PC-9 (cell line): ENCODE results near the gene SPI1. TPM values are rescaled to one million over a fixed set of nuclear protein-coding genes. Genes with fewer than 3 reads are reported as not detected.
A peak's percentile ranks its signal among the peaks of the same experiment; 100 is the strongest.

Experiments
- BruUV-seq: library from RNA; stranded (reverse); fragments of 400-500 nt; replicated peaks from 2 replicates; lab custom pipeline; 2021; lab: Mats Ljungman, UMichigan
- CTCF ChIA-PET: fragments of 300-600 bp; sonication (Branson Sonifier 250); formaldehyde crosslinking; loops from one replicate; lab custom pipeline; 2022; ENCODE audit warnings: antibody characterized with exemption; lab: Charles Lee
- POLR2A ChIA-PET: fragments of 300-600 bp; sonication (Branson Sonifier 250); formaldehyde crosslinking; loops from one replicate; lab custom pipeline; 2022; ENCODE audit warnings: antibody characterized with exemption; ENCODE audit not compliant: unreplicated experiment; lab: Charles Lee
- DNase-seq, 2 experiments: peaks; one replicate each; pipeline versions ENCODE4 v3.0.0 to v3.0.0-alpha.2; 2015 to 2022; ENCODE audit warnings: mixed read lengths in 1 of 2
- H2AFZ ChIP-seq: fragments of 200-600 bp; sonication (generic); 2 replicates; pipeline ENCODE4 v1.8.1; 2017; ENCODE audit warnings: antibody characterized with exemption
- H3F3A ChIP-seq: fragments of 200-600 bp; sonication (generic); 2 replicates; pipeline ENCODE4 v1.8.1; 2017; ENCODE audit warnings: antibody characterized with exemption, mild to moderate bottlenecking, low read depth; ENCODE audit not compliant: insufficient read depth
- H3K27ac ChIP-seq: fragments of 200-600 bp; sonication (generic); 2 replicates; pipeline ENCODE4 v1.6.1; 2016; ENCODE audit warnings: mixed run types
- H3K27me3 ChIP-seq: fragments of 200-600 bp; sonication (generic); 2 replicates; pipeline ENCODE4 v1.6.1; 2016; ENCODE audit warnings: low read depth, mixed run types; ENCODE audit not compliant: insufficient read depth
- H3K36me3 ChIP-seq: fragments of 200-600 bp; sonication (generic); 2 replicates; pipeline ENCODE4 v1.6.1; 2016; ENCODE audit warnings: low read depth, mixed run types
- H3K4me1 ChIP-seq: fragments of 200-600 bp; sonication (generic); replicated peaks from 2 replicates; pipeline ENCODE4 v1.6.1; 2016; ENCODE audit warnings: mixed run types; ENCODE audit not compliant: insufficient read depth
- H3K4me2 ChIP-seq: fragments of 200-600 bp; sonication (generic); 2 replicates; pipeline ENCODE4 v1.6.1; 2017; ENCODE audit warnings: mixed run types
- H3K4me3 ChIP-seq: fragments of 200-600 bp; sonication (generic); 2 replicates; pipeline ENCODE4 v1.6.1; 2016; ENCODE audit warnings: mixed run types
- H3K79me2 ChIP-seq: fragments of 200-600 bp; sonication (generic); 2 replicates; pipeline ENCODE4 v1.6.1; 2017; ENCODE audit warnings: low read depth, mixed run types
- H3K9me2 ChIP-seq: fragments of 200-600 bp; sonication (generic); 2 replicates; pipeline ENCODE4 v1.8.1; 2017; ENCODE audit warnings: mild to moderate bottlenecking; ENCODE audit not compliant: insufficient read depth
- H3K9me3 ChIP-seq: fragments of 200-600 bp; sonication (generic); 2 replicates; pipeline ENCODE4 v1.8.1; 2016; ENCODE audit warnings: low read depth; ENCODE audit not compliant: insufficient read depth
- H4K20me1 ChIP-seq: fragments of 200-600 bp; sonication (generic); 2 replicates; pipeline ENCODE4 v1.8.1; 2017; ENCODE audit not compliant: insufficient read depth
- EZH2 ChIP-seq: fragments of 200-600 bp; sonication (generic); IDR thresholded peaks from 2 replicates; pipeline ENCODE4 v1.8.0; 2017; ENCODE audit warnings: antibody characterized with exemption, low read depth
- intact Hi-C: fragments of 100-400 bp; cut with micrococcal nuclease; formaldehyde crosslinking; loops from one replicate; pipeline ENCODE4 v1.10.0; 2022; ENCODE audit not compliant: unreplicated experiment
- total RNA-seq: library from RNA; stranded (reverse); gene quantifications from 2 replicates; pipeline ENCODE4 v1.2.3, GENCODE V29; 2021
- TF ChIP-seq, protein P1 (sequence below): fragments of 200-600 bp; sonication (generic); conservative IDR thresholded peaks from 2 replicates; pipeline ENCODE4 v1.6.1; 2017; ENCODE audit warnings: mixed run types, antibody characterized with exemption, mild to moderate bottlenecking, moderate library complexity

The SPI1 gene
- total RNA-seq, 1 experiment from 2014 or later = not detected

- CTCF ChIA-PET = no interaction called here
These were observed 47.3 kb upstream of the SPI1 start for GRCh38 chr11:47425611-47426010.

DNA sequence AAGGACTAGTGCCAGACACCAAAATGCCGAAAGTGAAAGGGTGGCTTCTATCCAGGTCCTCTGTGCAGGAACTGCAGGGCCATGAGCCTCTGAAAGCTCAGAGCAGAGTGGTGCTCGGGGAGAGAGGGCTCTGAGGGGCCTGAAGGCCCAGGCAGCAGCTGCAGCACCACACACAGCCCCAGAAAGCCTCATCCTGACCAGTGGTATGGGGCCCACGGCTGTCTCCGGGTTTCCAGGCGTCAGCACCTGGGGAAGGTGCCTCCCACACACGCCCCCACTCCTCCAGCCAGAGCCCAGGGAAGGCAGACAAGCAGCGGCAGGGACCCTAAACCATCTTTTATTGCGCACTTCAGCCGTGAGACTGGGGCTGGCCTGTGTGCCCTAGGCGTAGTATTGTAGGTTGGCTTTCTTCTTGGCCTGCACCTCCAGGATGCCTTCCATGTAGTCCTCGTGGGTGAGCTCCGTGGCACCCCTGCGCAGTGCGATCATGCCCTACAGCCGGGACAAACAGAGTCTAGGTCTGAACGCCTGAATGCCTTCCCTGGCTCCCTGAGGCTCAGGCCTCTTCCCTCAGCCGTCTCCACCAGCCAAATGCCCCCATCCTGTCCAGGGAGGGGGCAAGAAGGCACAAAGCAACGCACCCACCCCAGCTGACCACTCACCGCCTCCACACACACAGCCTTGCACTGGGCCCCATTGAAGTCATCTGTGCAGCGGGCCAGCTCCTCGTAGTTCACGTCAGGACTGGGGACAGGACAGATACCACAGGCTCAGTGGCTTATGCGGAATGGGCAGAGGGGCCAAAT, 40.3 kb upstream of the SPI1 start:
- DNase-seq = no peak
- peaks cover 3% of the 10 kb centered on the region; the same call in 1 of the 2 replicates for H3K79me2 ChIP-seq
- CTCF ChIA-PET = interaction anchor here (0.6 kb wide), 1 partner anchor 36 kb away, joined by 12 read pairs; no protein-coding TSS in a partner anchor
- intact Hi-C loops = no loop called here
- H3K9me2 ChIP-seq = no peaks in the 10 kb centered on the region
- no peak overlapping the region for H3K27ac ChIP-seq
- H3F3A ChIP-seq = peaks cover 46% of the 10 kb centered on the region; the same call in 1 of the 2 replicates
- no peaks in the 10 kb centered on the region; the same call in 1 of the 2 replicates for H4K20me1 ChIP-seq
- TF ChIP-seq EZH2 = no peak
- TF ChIP-seq, protein P1, sequence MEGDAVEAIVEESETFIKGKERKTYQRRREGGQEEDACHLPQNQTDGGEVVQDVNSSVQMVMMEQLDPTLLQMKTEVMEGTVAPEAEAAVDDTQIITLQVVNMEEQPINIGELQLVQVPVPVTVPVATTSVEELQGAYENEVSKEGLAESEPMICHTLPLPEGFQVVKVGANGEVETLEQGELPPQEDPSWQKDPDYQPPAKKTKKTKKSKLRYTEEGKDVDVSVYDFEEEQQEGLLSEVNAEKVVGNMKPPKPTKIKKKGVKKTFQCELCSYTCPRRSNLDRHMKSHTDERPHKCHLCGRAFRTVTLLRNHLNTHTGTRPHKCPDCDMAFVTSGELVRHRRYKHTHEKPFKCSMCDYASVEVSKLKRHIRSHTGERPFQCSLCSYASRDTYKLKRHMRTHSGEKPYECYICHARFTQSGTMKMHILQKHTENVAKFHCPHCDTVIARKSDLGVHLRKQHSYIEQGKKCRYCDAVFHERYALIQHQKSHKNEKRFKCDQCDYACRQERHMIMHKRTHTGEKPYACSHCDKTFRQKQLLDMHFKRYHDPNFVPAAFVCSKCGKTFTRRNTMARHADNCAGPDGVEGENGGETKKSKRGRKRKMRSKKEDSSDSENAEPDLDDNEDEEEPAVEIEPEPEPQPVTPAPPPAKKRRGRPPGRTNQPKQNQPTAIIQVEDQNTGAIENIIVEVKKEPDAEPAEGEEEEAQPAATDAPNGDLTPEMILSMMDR = no peak
- peaks cover 16% of the 10 kb centered on the region; the same call in 1 of the 2 replicates for H3K36me3 ChIP-seq
- H2AFZ ChIP-seq = no peak overlapping the region
- peaks cover 17% of the 10 kb centered on the region for H3K4me1 ChIP-seq
- no peaks in the 10 kb centered on the region for H3K9me3 ChIP-seq
- POLR2A ChIA-PET = interaction anchor here (0.5 kb wide), 1 partner anchor 116 kb away, joined by 6 read pairs; no protein-coding TSS in a partner anchor
- no TSS peak for BruUV-seq
- no peaks in the 10 kb centered on the region for H3K27me3 ChIP-seq
- H3K4me3 ChIP-seq = no peak overlapping the region
- no peak overlapping the region for H3K4me2 ChIP-seq

More at GRCh38 chr11:47425611-47426010, 47.3 kb upstream of the SPI1 start:
- Histone ChIP-seq H3K27ac (peak overlapping the region; percentile 73), H3F3A (peaks cover 19% of the 10 kb centered on the region), H3K4me1 (peaks cover 18% of the 10 kb centered on the region), H3K4me2 (peak overlapping the region; percentile 93), H2AFZ (peak overlapping the region; percentile 83), H3K27me3 (no peaks in the 10 kb centered on the region), H4K20me1 (no peaks in the 10 kb centered on the region), H3K4me3 (peak overlapping the region; percentile 86), H3K79me2 (peaks cover 28% of the 10 kb centered on the region), H3K9me3 (no peaks in the 10 kb centered on the region), H3K36me3 (peaks cover 22% of the 10 kb centered on the region), H3K9me2 (no peaks in the 10 kb centered on the region)
- intact Hi-C loops = loop anchor here (1.0 to 5.0 kb wide), 3 partner anchors 17 to 342 kb away; partner anchors contain the start of genes CELF1, FNBP4 and SLC39A13
- no TSS peak for BruUV-seq
- DNase-seq = no peak
- TF ChIP-seq, protein P1 = no peak
- no peak for TF ChIP-seq EZH2
- POLR2A ChIA-PET = interaction anchor here (0.5 kb wide), 1 partner anchor 18 kb away, joined by 3 read pairs; no protein-coding TSS in a partner anchor

- H3K36me3 ChIP-seq = peaks cover 11% of the 10 kb centered on the region; the same call in 1 of the 2 replicates
- no peaks in the 10 kb centered on the region for H3K27me3 ChIP-seq
- no peak overlapping the region for H3K4me2 ChIP-seq
- intact Hi-C loops = no loop called here
- no peak overlapping the region for H2AFZ ChIP-seq
- no peak for DNase-seq
- no peak overlapping the region for H3K4me3 ChIP-seq
- peaks cover 17% of the 10 kb centered on the region for H3K4me1 ChIP-seq
- no peak for TF ChIP-seq EZH2
- TF ChIP-seq, protein P1 = no peak
- no peak overlapping the region for H3K27ac ChIP-seq
- H3F3A ChIP-seq = peaks cover 49% of the 10 kb centered on the region; the same call in 1 of the 2 replicates
- CTCF ChIA-PET = no interaction called here
- no peaks in the 10 kb centered on the region for H3K9me2 ChIP-seq
- no TSS peak for BruUV-seq
- H4K20me1 ChIP-seq = no peaks in the 10 kb centered on the region; the same call in 1 of the 2 replicates
- POLR2A ChIA-PET = no interaction called here
- H3K79me2 ChIP-seq = no peaks in the 10 kb centered on the region
- no peaks in the 10 kb centered on the region for H3K9me3 ChIP-seq
These were observed 39.4 kb upstream of the SPI1 start for GRCh38 chr11:47417712-47418111.
